DND-41 (cell line): Measurements from ENCODE around the gene CCDC32.

Experiments
- ATAC-seq: fragments of 200-7000 bp; cut with Tn5 transposase; 3 replicates; pipeline ENCODE4 v1.9.1; 2021; ENCODE audit warnings: low read depth; ENCODE audit not compliant: insufficient read depth
- DNase-seq: peaks from one replicate; pipeline ENCODE4 v3.0.0-alpha.2; 2020
- H2AFZ ChIP-seq: 2 replicates; pipeline ENCODE4 v1.6.0; 2012; ENCODE audit warnings: low read depth, low read length
- H3K27ac ChIP-seq: 2 replicates; pipeline ENCODE4 v1.5.1; 2012; ENCODE audit warnings: low read length, inconsistent platforms
- H3K27me3 ChIP-seq: fragments of 200-600 bp; sonication (generic); 2 replicates; pipeline ENCODE4 v1.6.0; 2012; ENCODE audit warnings: low read length, mild to moderate bottlenecking, inconsistent platforms; ENCODE audit not compliant: insufficient read depth, poor library complexity
- H3K36me3 ChIP-seq: 2 replicates; pipeline ENCODE4 v1.5.1; 2012; ENCODE audit warnings: low read length, inconsistent platforms; ENCODE audit not compliant: insufficient read depth
- H3K4me1 ChIP-seq: 2 replicates; pipeline ENCODE4 v1.5.1; 2012; ENCODE audit warnings: mild to moderate bottlenecking, low read length; ENCODE audit not compliant: insufficient read depth
- H3K4me2 ChIP-seq: 2 replicates; pipeline ENCODE4 v1.6.0; 2012; ENCODE audit warnings: mild to moderate bottlenecking, moderate library complexity, low read length, inconsistent platforms; ENCODE audit not compliant: insufficient read depth
- H3K4me3 ChIP-seq, 2 experiments: fragments of 200-600 bp in 1 of 2; shearing (Covaris generic) in 1 of 2; 2 replicates each; pipeline ENCODE4 v1.5.1; 2012 to 2016; ENCODE audit warnings: inconsistent platforms in 2 of 2, low read length in 2 of 2, mild to moderate bottlenecking in 2 of 2, low read depth in 1 of 2, moderate library complexity in 1 of 2
- H3K79me2 ChIP-seq: 2 replicates; pipeline ENCODE4 v1.6.0; 2012; ENCODE audit warnings: low read length, inconsistent platforms; ENCODE audit not compliant: insufficient read depth
- H3K9ac ChIP-seq: 2 replicates; pipeline ENCODE4 v1.6.0; 2012; ENCODE audit warnings: low read depth, mild to moderate bottlenecking, inconsistent platforms, low read length, moderate library complexity
- H3K9me3 ChIP-seq: 2 replicates; pipeline ENCODE4 v1.5.1; 2012; ENCODE audit warnings: low read length, moderate library complexity, mild to moderate bottlenecking, inconsistent platforms; ENCODE audit not compliant: insufficient read depth, severe bottlenecking
- H4K20me1 ChIP-seq: 2 replicates; pipeline ENCODE4 v1.6.0; 2012; ENCODE audit warnings: low read length; ENCODE audit not compliant: insufficient read depth
- CTCF ChIP-seq: IDR thresholded peaks from 2 replicates; pipeline ENCODE4 v1.5.1; 2012; ENCODE audit warnings: borderline replicate concordance, low read length, moderate library complexity, mild to moderate bottlenecking; ENCODE audit not compliant: poor library complexity, severe bottlenecking; ENCODE audit errors: extremely low read depth
- EZH2 ChIP-seq: IDR thresholded peaks from 3 replicates; pipeline ENCODE4 v1.6.1; 2012; ENCODE audit warnings: borderline replicate concordance, low read depth, mild to moderate bottlenecking, moderate library complexity, low read length, inconsistent platforms; ENCODE audit not compliant: severe bottlenecking

The CCDC32 gene

GRCh38 chr15:40567111-40567510 is 2.3 kb upstream of the CCDC32 start:
- no peak overlapping the region for H3K4me3 ChIP-seq
- H4K20me1 ChIP-seq = peaks cover 9% of the 10 kb centered on the region; the same call in 1 of the 2 replicates
- H3K4me2 ChIP-seq = no peak overlapping the region
- TF ChIP-seq EZH2 (no peak), CTCF (peak; percentile 14)
- peak overlapping the region; percentile 26; the same call in 1 of the 2 replicates for H2AFZ ChIP-seq
- H3K27me3 ChIP-seq = no peaks in the 10 kb centered on the region
- H3K9ac ChIP-seq = no peak overlapping the region
- peaks cover 57% of the 10 kb centered on the region for H3K4me1 ChIP-seq
- H3K36me3 ChIP-seq = peaks cover 11% of the 10 kb centered on the region
- H3K27ac ChIP-seq = no peak overlapping the region
- ATAC-seq (no peak), DNase-seq (no peak)
- H3K9me3 ChIP-seq = no peaks in the 10 kb centered on the region
- H3K79me2 ChIP-seq = peaks cover 42% of the 10 kb centered on the region

- Histone ChIP-seq H3K4me2 (peak overlapping the region; percentile 70), H3K27ac (peak overlapping the region; percentile 62), H4K20me1 (peaks cover 4% of the 10 kb centered on the region; the same call in 1 of the 2 replicates), H3K4me1 (peaks cover 45% of the 10 kb centered on the region), H3K79me2 (peaks cover 33% of the 10 kb centered on the region), H2AFZ (peak overlapping the region; percentile 75), H3K36me3 (peaks cover 7% of the 10 kb centered on the region; the same call in 1 of the 2 replicates), H3K27me3 (no peaks in the 10 kb centered on the region), H3K9ac (peak overlapping the region; percentile 68), H3K4me3 (peak overlapping the region; percentile 58 to 80; a peak in 3 of 4 replicates), H3K9me3 (no peaks in the 10 kb centered on the region)
- no peak for TF ChIP-seq CTCF
- TF ChIP-seq EZH2 = no peak
- no peak for ATAC-seq
- DNase-seq = no peak
These were observed 744 bp upstream of the CCDC32 start for GRCh38 chr15:40565333-40566238.

- TF ChIP-seq EZH2 = no peak
- TF ChIP-seq CTCF = no peak
- DNase-seq = no peak
- H2AFZ ChIP-seq = no peak overlapping the region
- H3K9me3 ChIP-seq = no peaks in the 10 kb centered on the region
- no peak overlapping the region for H3K9ac ChIP-seq
- peaks cover 17% of the 10 kb centered on the region for H3K79me2 ChIP-seq
- H3K27ac ChIP-seq = no peak overlapping the region
- H3K4me2 ChIP-seq = peak overlapping the region; percentile 70
- no peak overlapping the region for H3K4me3 ChIP-seq
- no peaks in the 10 kb centered on the region for H3K27me3 ChIP-seq
- H3K4me1 ChIP-seq = peaks cover 32% of the 10 kb centered on the region
- ATAC-seq = no peak
- peaks cover 4% of the 10 kb centered on the region; the same call in 1 of the 2 replicates for H3K36me3 ChIP-seq
- H4K20me1 ChIP-seq = no peaks in the 10 kb centered on the region
These were observed 1.4 kb downstream of the CCDC32 start for GRCh38 chr15:40563426-40563825.
